ENCODE measurements around the gene TRAK2. TPM values are rescaled to one million over a fixed set of nuclear protein-coding genes. Genes with fewer than 3 reads are reported as not detected.

TRAK2 gene
- total and polyA plus RNA-seq, 2 of the 8 experiments (the other 6 are each of a cell fraction or from before 2014, with no cell fraction given): 4.5 to 15.7 TPM

DNA sequence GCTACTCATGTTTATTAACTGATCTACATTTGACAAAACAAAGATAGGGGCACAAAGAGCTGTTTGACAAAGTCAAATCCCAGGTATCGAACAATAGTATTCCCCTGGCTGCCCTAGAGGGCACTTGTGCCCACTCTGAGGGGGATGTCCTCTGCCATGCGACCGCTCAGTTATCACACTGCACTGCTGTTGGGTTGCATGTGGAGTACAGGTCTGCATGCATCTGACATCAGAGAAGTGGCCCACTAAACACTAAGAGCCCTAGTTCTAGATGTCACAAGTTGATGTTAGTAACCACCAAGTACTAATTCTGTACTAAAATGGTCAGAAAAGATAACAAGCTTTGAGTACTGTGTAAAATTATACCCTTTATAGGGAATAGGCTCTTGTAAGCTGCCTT is 74.0 kb downstream of the TRAK2 start:
- Histone ChIP-seq H2BK12ac (ENCODE audit: low read depth, low read length) (no peak overlapping the region), H3K79me2 (ENCODE audit: control insufficient read depth in 1 of 2, insufficient read depth in 2 of 2, low read length in 2 of 2) (no peaks in the 10 kb centered on the region), H3K27me3 (replicated peaks in 1 of 4; ENCODE audit: control insufficient read depth in 3 of 4, extremely low read depth in 1 of 4, insufficient read depth in 3 of 4, low read length in 3 of 4) (no peaks in the 10 kb centered on the region), H3K23me2 (ENCODE audit: low read depth, low read length) (no peaks in the 10 kb centered on the region), H3K79me1 (ENCODE audit: low read depth, low read length) (no peaks in the 10 kb centered on the region), H3K4me3 (ENCODE audit: extremely low read depth in 1 of 4, insufficient read depth in 2 of 4, low read depth in 3 of 4, low read length in 4 of 4) (no peak overlapping the region), H4K8ac (ENCODE audit: extremely low read depth, insufficient read depth, low read length) (no peak overlapping the region), H2BK20ac (ENCODE audit: low read length) (no peak overlapping the region), H3K9me3 (ENCODE audit: insufficient read depth in 2 of 2, low read depth in 1 of 2, low read length in 1 of 2) (no peaks in the 10 kb centered on the region), H3K27ac (ENCODE audit: low read depth, low read length) (no peak overlapping the region), H3K4me2 (ENCODE audit: insufficient read depth in 1 of 2, low read depth in 2 of 2, low read length in 2 of 2) (no peak overlapping the region), H3K18ac (ENCODE audit: extremely low read depth, low read length) (no peak overlapping the region), H3K4ac (replicated peaks; ENCODE audit: insufficient read length, low read depth, low read length) (no peak overlapping the region), H4K20me1 (replicated peaks in 1 of 2; ENCODE audit: control insufficient read depth in 1 of 2, insufficient read depth in 2 of 2, low read length in 2 of 2) (no peaks in the 10 kb centered on the region), H4K5ac (ENCODE audit: insufficient read length, low read depth, low read length) (no peak overlapping the region), H4K91ac (replicated peaks; ENCODE audit: insufficient read length, low read length) (no peak overlapping the region), H3K4me1 (replicated peaks in 1 of 4; ENCODE audit: control insufficient read depth in 3 of 4, insufficient read depth in 4 of 4, low read length in 3 of 4) (no peaks in the 10 kb centered on the region), H2BK5ac (ENCODE audit: low read depth, low read length) (no peak overlapping the region), H3K36me3 (ENCODE audit: control insufficient read depth in 2 of 4, insufficient read depth in 4 of 4, low read length in 3 of 4) (peaks cover 2 to 9% (median 7%) of the 10 kb centered on the region in 4 experiments; a peak in 2 of 8 replicates), H2AFZ (ENCODE audit: low read length) (no peak overlapping the region), H3K23ac (ENCODE audit: insufficient read length) (no peak overlapping the region), H2BK120ac (replicated peaks; ENCODE audit: low read depth, low read length) (no peak overlapping the region), H3K56ac (replicated peaks; ENCODE audit: insufficient read length, low read depth, low read length) (no peak overlapping the region), H3K14ac (ENCODE audit: insufficient read length) (no peak overlapping the region), H2BK15ac (ENCODE audit: low read length) (no peak overlapping the region), H3K9ac (replicated peaks in 1 of 4; ENCODE audit: extremely low read depth in 1 of 4, low read depth in 3 of 4, low read length in 3 of 4) (no peak overlapping the region), H2AK5ac (ENCODE audit: low read depth, low read length) (no peak overlapping the region)
- WGBS, 2 experiments (ENCODE audit: extremely low coverage in 1 of 2, insufficient coverage in 1 of 2, insufficient read length in 1 of 2, insufficient replicate concordance in 2 of 2, low coverage in 1 of 2, low lambda C conversion rate in 2 of 2, missing lambda C conversion rate in 1 of 2): 88% methylated on average over 3 of the region's 3 CpGs; no CpG with 5 or more reads in 1 of the 2 experiments
- CTCF ChIA-PET (ENCODE audit: partially characterized antibody): interaction anchor here (0.7 to 1.6 kb wide), 6 partner anchors 33 to 194 kb away, joined by 3 to 5 read pairs (median 3); partner anchors contain the start of gene CASP10
- DNase-seq (ENCODE audit: low read depth in 1 of 2, low spot score in 2 of 2) (no peak), FAIRE-seq (no peak)
- POLR2A ChIA-PET (ENCODE audit: partially characterized antibody): no interaction called here
- no peak for TF ChIP-seq BACH1 (IDR thresholded peaks at IDR 0.05; ENCODE audit: low read length)
- no peak for TF ChIP-seq RAD21 (IDR thresholded peaks at IDR 0.05 in 1 of 2, conservative IDR thresholded peaks at IDR 0.05 in 1 of 2; ENCODE audit: low read depth in 2 of 2, low read length in 2 of 2)
- TF ChIP-seq CREB1 (IDR thresholded peaks at IDR 0.05): no peak
- no peak for TF ChIP-seq GTF2F1 (IDR thresholded peaks at IDR 0.05; ENCODE audit: borderline replicate concordance, low read depth, low read length)
- no peak for TF ChIP-seq ATF2 (IDR thresholded peaks at IDR 0.05; ENCODE audit: low read length)
- TF ChIP-seq PHF8 (conservative IDR thresholded peaks at IDR 0.05; ENCODE audit: low read depth, low read length): no peak
- no peak for TF ChIP-seq ATF3 (IDR thresholded peaks at IDR 0.05; ENCODE audit: insufficient read depth, low read depth, low read length)
- TF ChIP-seq ASH2L (IDR thresholded peaks at IDR 0.05; ENCODE audit: low read length): no peak
- TF ChIP-seq CBX5 (IDR thresholded peaks at IDR 0.05; ENCODE audit: low read depth, low read length): no peak
- no peak for TF ChIP-seq SAP30 (IDR thresholded peaks at IDR 0.05; ENCODE audit: insufficient read depth, insufficient replicate concordance, low read length)
- TF ChIP-seq, protein P1, sequence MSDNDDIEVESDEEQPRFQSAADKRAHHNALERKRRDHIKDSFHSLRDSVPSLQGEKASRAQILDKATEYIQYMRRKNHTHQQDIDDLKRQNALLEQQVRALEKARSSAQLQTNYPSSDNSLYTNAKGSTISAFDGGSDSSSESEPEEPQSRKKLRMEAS (IDR thresholded peaks at IDR 0.05): no peak
- TF ChIP-seq CBX8 (IDR thresholded peaks at IDR 0.05; ENCODE audit: borderline replicate concordance, low read depth, low read length): no peak

Measured in H1 (cell line).